HepG2 (cell line): ENCODE data around the gene UTP15.

ENCODE experiments used
- ARHGAP35 ChIP-seq: sonication (generic); formaldehyde crosslinking; IDR thresholded peaks from 2 replicates; pipeline ENCODE4 v1.9.0; 2022; ENCODE audit warnings: mild to moderate bottlenecking, inconsistent platforms, moderate library complexity, missing genetic modification reagents, borderline replicate concordance
- CBFB ChIP-seq: sonication (generic); formaldehyde crosslinking; IDR thresholded peaks from 2 replicates; pipeline ENCODE4 v1.4.0; 2020; ENCODE audit warnings: missing genetic modification reagents
- HMGXB4 ChIP-seq, 2 experiments: sonication (generic) in 1 of 2; formaldehyde crosslinking in 1 of 2; IDR thresholded peaks; 2 replicates each; pipeline versions ENCODE4 v1.4.0 to v1.6.1; 2018 to 2020; ENCODE audit warnings: missing genetic modification reagents in 2 of 2, borderline replicate concordance in 1 of 2, low read depth in 1 of 2, mild to moderate bottlenecking in 1 of 2, missing biosample characterization in 1 of 2
- MTF2 ChIP-seq: sonication (generic); formaldehyde crosslinking; IDR thresholded peaks from 2 replicates; pipeline ENCODE4 v1.5.0; 2020; ENCODE audit warnings: missing genetic modification reagents, borderline replicate concordance
- MXI1 ChIP-seq: IDR thresholded peaks from 3 replicates; pipeline ENCODE4 v1.6.1; 2012; ENCODE audit warnings: low read depth, low read length, inconsistent platforms, borderline replicate concordance
- NFATC3 ChIP-seq: sonication (generic); formaldehyde crosslinking; IDR thresholded peaks from 2 replicates; pipeline ENCODE4 v1.5.1; 2020; ENCODE audit warnings: mild to moderate bottlenecking, missing genetic modification reagents
- POLR2AphosphoS5 ChIP-seq: IDR thresholded peaks from 2 replicates; pipeline ENCODE4 v1.6.1; 2012; ENCODE audit warnings: low read depth, low read length
- RBAK ChIP-seq: sonication (generic); formaldehyde crosslinking; IDR thresholded peaks from 2 replicates; pipeline ENCODE4 v1.5.1; 2020; ENCODE audit warnings: mild to moderate bottlenecking, missing genetic modification reagents
- SALL1 ChIP-seq: sonication (generic); formaldehyde crosslinking; IDR thresholded peaks from 2 replicates; pipeline ENCODE4 v1.8.0; 2022; ENCODE audit warnings: mild to moderate bottlenecking, missing genetic modification reagents

- no peak for TF ChIP-seq SALL1
- TF ChIP-seq CBFB, result no peak
- no peak for TF ChIP-seq HMGXB4 (CRISPR knock-in tag; IDR thresholded peaks at IDR 0.05; ENCODE audit: borderline replicate concordance in 1 of 2, low read depth in 1 of 2)
- TF ChIP-seq RBAK (CRISPR knock-in tag), result no peak
- TF ChIP-seq POLR2AphosphoS5, result no peak
- TF ChIP-seq ARHGAP35, result no peak
- TF ChIP-seq NFATC3 (CRISPR knock-in tag), result no peak
- no peak for TF ChIP-seq MTF2
- TF ChIP-seq MXI1, result no peak
Observed at GRCh38 chr5:73531356-73531755, 34.2 kb upstream of the UTP15 start.
